ENCODE results near the gene FAM98B. TPM values are rescaled to one million over a fixed set of nuclear protein-coding genes. Genes with fewer than 3 reads are reported as not detected.

Gene FAM98B
- total RNA-seq, 1 experiment from 2014 or later = 50.0 TPM

DNA sequence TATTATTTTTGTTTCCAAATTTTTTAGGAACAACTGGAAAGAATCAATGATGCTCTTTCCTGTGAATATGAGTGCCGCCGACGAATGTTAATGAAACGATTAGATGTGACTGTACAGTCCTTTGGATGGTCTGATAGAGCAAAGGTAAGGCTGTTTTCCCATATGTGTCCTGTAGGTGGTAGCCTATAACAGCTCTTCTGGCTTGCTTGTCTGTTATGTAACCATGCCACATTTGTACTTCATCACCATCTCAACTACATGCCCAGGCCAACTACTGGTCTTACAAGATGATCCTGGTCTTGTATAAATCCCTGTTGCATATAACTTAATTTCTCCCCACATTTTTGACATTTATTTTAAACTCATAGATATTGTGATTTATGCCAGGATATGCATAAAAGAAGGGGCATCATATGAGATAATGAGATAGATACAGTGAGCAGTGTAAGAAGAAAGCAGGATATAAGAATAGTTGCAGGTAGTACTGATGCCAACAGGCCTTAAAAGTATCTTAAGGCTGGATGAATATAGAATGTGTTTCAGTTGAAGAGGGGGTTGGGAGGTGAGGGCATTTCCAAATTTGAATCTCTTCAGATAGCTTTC is 20.3 kb downstream of the FAM98B start:
- Histone ChIP-seq H3T11ph (ENCODE audit: low read length) (no peak overlapping the region), H2BK120ac (ENCODE audit: low read depth, low read length, poor library complexity, severe bottlenecking) (no peak overlapping the region), H3K4ac (ENCODE audit: low read depth, low read length) (no peak overlapping the region), H4K5ac (ENCODE audit: insufficient read length, low read depth, low read length) (no peak overlapping the region), H3K23me2 (ENCODE audit: insufficient read length, low read depth, low read length, poor library complexity, severe bottlenecking) (no peaks in the 10 kb centered on the region), H3K27ac (ENCODE audit: insufficient read length, low read depth, low read length) (no peak overlapping the region), H2AK5ac (ENCODE audit: insufficient read length, low read length) (no peak overlapping the region), H4K20me1 (ENCODE audit: control insufficient read depth, insufficient read depth, insufficient read length) (no peaks in the 10 kb centered on the region), H3K4me2 (ENCODE audit: insufficient read depth, insufficient read length, low read length) (no peak overlapping the region), H2BK5ac (ENCODE audit: insufficient read length, low read length) (no peak overlapping the region), H4K91ac (ENCODE audit: insufficient read length, low read depth, low read length) (no peak overlapping the region), H3K9me3 (ENCODE audit: control insufficient read depth, low read depth, low read length) (no peaks in the 10 kb centered on the region), H3K14ac (ENCODE audit: insufficient read depth, low read length) (no peak overlapping the region), H3K56ac (ENCODE audit: insufficient read length, low read depth, low read length) (no peak overlapping the region), H3K4me1 (ENCODE audit: insufficient read depth, low read length) (no peaks in the 10 kb centered on the region), H3K9ac (ENCODE audit: extremely low read depth, insufficient read length, low read length) (no peak overlapping the region), H2BK12ac (ENCODE audit: insufficient read length, low read depth, low read length) (no peak overlapping the region), H3K79me2 (ENCODE audit: insufficient read depth, low read length) (no peaks in the 10 kb centered on the region), H3K23ac (ENCODE audit: insufficient read length, low read depth, low read length) (no peak overlapping the region), H3K79me1 (ENCODE audit: insufficient read depth, low read depth, low read length, poor library complexity, severe bottlenecking) (no peaks in the 10 kb centered on the region), H2AFZ (ENCODE audit: low read length) (no peak overlapping the region), H2BK15ac (ENCODE audit: low read depth, low read length) (no peak overlapping the region), H4K8ac (replicated peaks; ENCODE audit: insufficient read length, low read depth, low read length) (no peak overlapping the region), H3K27me3 (ENCODE audit: insufficient read depth, low read length) (no peaks in the 10 kb centered on the region; the same call in 1 of the 2 replicates), H3K18ac (ENCODE audit: insufficient read length, low read depth, low read length) (no peak overlapping the region), H2BK20ac (ENCODE audit: low read depth, low read length, poor library complexity, severe bottlenecking) (no peak overlapping the region)
- Mint-ChIP-seq H3K36me3 (ENCODE audit: insufficient read depth in 1 of 3, low read depth in 3 of 3) (peaks cover 9 to 36% (median 33%) of the 10 kb centered on the region in 3 experiments), H3K9me3 (no peaks in the 10 kb centered on the region), H3K4me1 (no peaks in the 10 kb centered on the region), H3K27ac (no peak overlapping the region), H3K27me3 (ENCODE audit: low read depth) (no peaks in the 10 kb centered on the region), H3K4me3 (no peak overlapping the region)
- DNase-seq = no peak
- WGBS (ENCODE audit: extremely low coverage, insufficient read length, low lambda C conversion rate) = no CpG with 5 or more reads among the region's 4 CpGs
- TF ChIP-seq, protein P1, sequence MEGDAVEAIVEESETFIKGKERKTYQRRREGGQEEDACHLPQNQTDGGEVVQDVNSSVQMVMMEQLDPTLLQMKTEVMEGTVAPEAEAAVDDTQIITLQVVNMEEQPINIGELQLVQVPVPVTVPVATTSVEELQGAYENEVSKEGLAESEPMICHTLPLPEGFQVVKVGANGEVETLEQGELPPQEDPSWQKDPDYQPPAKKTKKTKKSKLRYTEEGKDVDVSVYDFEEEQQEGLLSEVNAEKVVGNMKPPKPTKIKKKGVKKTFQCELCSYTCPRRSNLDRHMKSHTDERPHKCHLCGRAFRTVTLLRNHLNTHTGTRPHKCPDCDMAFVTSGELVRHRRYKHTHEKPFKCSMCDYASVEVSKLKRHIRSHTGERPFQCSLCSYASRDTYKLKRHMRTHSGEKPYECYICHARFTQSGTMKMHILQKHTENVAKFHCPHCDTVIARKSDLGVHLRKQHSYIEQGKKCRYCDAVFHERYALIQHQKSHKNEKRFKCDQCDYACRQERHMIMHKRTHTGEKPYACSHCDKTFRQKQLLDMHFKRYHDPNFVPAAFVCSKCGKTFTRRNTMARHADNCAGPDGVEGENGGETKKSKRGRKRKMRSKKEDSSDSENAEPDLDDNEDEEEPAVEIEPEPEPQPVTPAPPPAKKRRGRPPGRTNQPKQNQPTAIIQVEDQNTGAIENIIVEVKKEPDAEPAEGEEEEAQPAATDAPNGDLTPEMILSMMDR (conservative IDR thresholded peaks at IDR 0.05) = peak; percentile 75

All from H9 (cell line).